Osteocyte (in vitro differentiated cells): ENCODE results near the gene RPTN. TPM values are rescaled to one million over a fixed set of nuclear protein-coding genes. Genes with fewer than 3 reads are reported as not detected.

Experiments
- DNase-seq: peaks from one replicate; pipeline ENCODE4 v3.0.0; 2021; ENCODE audit warnings: mixed read lengths; ENCODE audit not compliant: unreplicated experiment; ENCODE audit errors: extremely low spot score
- H3K27ac Mint-ChIP-seq: one replicate; pipeline ENCODE4 v1.8.0; 2021; ENCODE audit warnings: mild to moderate bottlenecking, mixed read lengths; ENCODE audit not compliant: unreplicated experiment
- H3K27me3 Mint-ChIP-seq: one replicate; pipeline ENCODE4 v1.8.0; 2021; ENCODE audit warnings: mixed read lengths; ENCODE audit not compliant: unreplicated experiment
- H3K36me3 Mint-ChIP-seq: one replicate; pipeline ENCODE4 v1.8.0; 2021; ENCODE audit warnings: mixed read lengths; ENCODE audit not compliant: unreplicated experiment
- H3K4me1 Mint-ChIP-seq: one replicate; pipeline ENCODE4 v1.8.0; 2021; ENCODE audit warnings: mixed read lengths; ENCODE audit not compliant: unreplicated experiment
- H3K4me3 Mint-ChIP-seq: one replicate; pipeline ENCODE4 v1.8.0; 2021; ENCODE audit warnings: mild to moderate bottlenecking, moderate library complexity, mixed read lengths; ENCODE audit not compliant: unreplicated experiment
- H3K9me3 Mint-ChIP-seq: one replicate; pipeline ENCODE4 v1.8.0; 2021; ENCODE audit warnings: mixed read lengths; ENCODE audit not compliant: unreplicated experiment
- total RNA-seq: library from RNA; stranded (reverse); gene quantifications from 2 replicates; pipeline ENCODE4 v1.2.1, GENCODE V29; 2021
- TF ChIP-seq, protein P1 (sequence below): fragments of 200-600 bp; sonication (generic); IDR thresholded peaks from 2 replicates; pipeline ENCODE4 v1.5.0; 2021; ENCODE audit warnings: antibody characterized with exemption, mild to moderate bottlenecking, moderate library complexity

Gene RPTN
- total RNA-seq, 1 donor from 2014 or later = not detected

DNA sequence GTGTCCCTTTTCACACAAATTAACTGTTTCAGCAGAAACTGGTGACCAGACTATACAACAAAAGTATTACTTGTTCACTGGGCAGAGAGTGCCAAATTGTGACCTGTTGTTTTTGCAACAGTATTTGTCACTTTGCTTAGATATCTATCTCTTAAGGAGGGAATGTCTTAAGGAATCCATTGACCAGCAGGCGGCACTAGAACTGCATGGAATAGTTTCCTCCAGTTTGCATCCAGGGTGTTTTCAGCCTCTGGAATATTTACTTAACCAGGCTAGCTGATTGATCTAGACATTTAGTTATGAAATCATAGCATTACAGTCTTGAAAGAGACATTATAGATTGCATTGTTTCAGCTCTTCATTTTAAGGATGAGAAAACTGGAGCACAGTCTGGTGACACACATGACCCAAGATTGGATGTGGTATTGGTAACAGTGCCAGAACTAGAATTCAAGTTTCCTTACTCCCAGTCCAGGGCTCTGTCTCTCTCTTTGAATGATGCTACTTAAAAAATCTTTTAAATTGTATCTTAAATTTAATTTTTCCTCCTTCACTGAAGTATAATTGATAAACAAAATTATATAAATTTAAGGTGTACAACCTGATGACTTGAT, 16.9 kb downstream of the RPTN start:
- no peaks in the 10 kb centered on the region for H3K4me1 Mint-ChIP-seq
- TF ChIP-seq, protein P1, sequence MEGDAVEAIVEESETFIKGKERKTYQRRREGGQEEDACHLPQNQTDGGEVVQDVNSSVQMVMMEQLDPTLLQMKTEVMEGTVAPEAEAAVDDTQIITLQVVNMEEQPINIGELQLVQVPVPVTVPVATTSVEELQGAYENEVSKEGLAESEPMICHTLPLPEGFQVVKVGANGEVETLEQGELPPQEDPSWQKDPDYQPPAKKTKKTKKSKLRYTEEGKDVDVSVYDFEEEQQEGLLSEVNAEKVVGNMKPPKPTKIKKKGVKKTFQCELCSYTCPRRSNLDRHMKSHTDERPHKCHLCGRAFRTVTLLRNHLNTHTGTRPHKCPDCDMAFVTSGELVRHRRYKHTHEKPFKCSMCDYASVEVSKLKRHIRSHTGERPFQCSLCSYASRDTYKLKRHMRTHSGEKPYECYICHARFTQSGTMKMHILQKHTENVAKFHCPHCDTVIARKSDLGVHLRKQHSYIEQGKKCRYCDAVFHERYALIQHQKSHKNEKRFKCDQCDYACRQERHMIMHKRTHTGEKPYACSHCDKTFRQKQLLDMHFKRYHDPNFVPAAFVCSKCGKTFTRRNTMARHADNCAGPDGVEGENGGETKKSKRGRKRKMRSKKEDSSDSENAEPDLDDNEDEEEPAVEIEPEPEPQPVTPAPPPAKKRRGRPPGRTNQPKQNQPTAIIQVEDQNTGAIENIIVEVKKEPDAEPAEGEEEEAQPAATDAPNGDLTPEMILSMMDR = peak; percentile 68
- H3K9me3 Mint-ChIP-seq = no peaks in the 10 kb centered on the region
- DNase-seq = no peak
- no peak overlapping the region for H3K27ac Mint-ChIP-seq
- peaks cover 6% of the 10 kb centered on the region for H3K27me3 Mint-ChIP-seq
- H3K4me3 Mint-ChIP-seq = no peak overlapping the region
- no peaks in the 10 kb centered on the region for H3K36me3 Mint-ChIP-seq

DNA sequence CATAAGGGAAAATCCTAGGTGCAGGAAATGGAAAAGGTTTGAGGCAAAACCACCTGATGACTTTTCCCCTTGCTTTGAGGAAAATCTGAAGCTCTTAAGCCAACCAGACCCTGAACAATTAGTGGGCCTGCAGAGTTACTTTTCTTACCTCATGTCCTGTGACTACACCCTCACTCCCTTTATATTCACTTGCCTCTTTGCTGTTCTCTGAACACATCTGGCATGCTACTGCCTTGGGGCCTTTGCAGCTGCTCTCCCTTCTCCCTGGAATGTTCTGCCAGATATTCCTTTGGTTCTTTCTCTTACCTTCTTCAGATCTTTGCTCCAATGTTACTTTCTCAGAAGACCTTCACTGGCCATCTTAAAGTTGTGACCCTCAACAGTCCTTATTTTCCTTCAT, 21.8 kb downstream of the RPTN start:
- Mint-ChIP-seq H3K27ac (no peak overlapping the region), H3K9me3 (no peaks in the 10 kb centered on the region), H3K27me3 (peaks cover 16% of the 10 kb centered on the region), H3K4me3 (no peak overlapping the region), H3K36me3 (no peaks in the 10 kb centered on the region), H3K4me1 (no peaks in the 10 kb centered on the region)
- no peak for DNase-seq
- TF ChIP-seq, protein P1 = no peak

DNA sequence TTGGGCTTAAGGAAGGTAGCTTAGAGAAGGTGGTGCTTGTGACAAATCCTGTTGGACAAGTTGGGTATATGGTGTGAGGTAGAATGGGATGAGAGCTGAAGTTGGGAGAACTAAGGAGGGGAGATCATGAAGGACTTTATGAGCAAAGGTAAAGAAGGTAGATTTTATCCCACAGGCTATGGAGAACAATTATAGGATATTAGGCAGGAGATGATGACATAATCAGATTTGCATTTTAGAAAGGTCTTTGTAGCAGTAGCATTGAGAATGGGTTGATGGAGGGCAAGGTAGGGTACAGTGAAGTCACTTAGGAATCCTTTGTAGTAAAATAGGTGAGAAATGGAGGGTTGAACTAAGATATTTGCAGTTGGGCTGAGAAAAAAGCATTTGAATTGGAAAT, 28.8 kb downstream of the RPTN start:
- DNase-seq = no peak
- no peaks in the 10 kb centered on the region for H3K4me1 Mint-ChIP-seq
- peaks cover 26% of the 10 kb centered on the region for H3K27me3 Mint-ChIP-seq
- TF ChIP-seq, protein P1 = no peak
- H3K4me3 Mint-ChIP-seq = no peak overlapping the region
- H3K36me3 Mint-ChIP-seq = no peaks in the 10 kb centered on the region
- H3K27ac Mint-ChIP-seq = no peak overlapping the region
- H3K9me3 Mint-ChIP-seq = no peaks in the 10 kb centered on the region

DNA sequence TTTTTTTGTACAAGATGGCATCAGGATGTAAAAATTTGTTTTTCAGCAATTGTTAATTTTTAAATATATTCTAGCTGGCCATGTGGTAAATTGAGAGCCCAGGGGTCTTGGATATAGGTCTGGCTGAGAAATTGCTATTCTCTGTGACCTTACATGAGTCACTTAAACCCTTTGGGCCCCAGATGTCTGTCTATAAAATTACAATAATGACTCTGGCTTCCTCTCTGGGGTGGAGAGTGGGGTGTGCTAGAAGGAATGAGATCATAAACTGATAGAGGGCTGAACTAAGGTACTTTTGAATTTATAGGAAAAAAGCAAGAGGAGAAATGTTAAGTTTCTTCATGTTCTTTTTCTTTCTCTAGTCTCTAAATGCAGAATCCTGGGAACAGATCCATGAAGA, 31.4 kb downstream of the RPTN start:
- TF ChIP-seq, protein P1 = no peak
- Mint-ChIP-seq H3K36me3 (no peaks in the 10 kb centered on the region), H3K27me3 (peaks cover 20% of the 10 kb centered on the region), H3K4me1 (no peaks in the 10 kb centered on the region), H3K27ac (no peak overlapping the region), H3K9me3 (no peaks in the 10 kb centered on the region), H3K4me3 (no peak overlapping the region)
- DNase-seq = no peak

DNA sequence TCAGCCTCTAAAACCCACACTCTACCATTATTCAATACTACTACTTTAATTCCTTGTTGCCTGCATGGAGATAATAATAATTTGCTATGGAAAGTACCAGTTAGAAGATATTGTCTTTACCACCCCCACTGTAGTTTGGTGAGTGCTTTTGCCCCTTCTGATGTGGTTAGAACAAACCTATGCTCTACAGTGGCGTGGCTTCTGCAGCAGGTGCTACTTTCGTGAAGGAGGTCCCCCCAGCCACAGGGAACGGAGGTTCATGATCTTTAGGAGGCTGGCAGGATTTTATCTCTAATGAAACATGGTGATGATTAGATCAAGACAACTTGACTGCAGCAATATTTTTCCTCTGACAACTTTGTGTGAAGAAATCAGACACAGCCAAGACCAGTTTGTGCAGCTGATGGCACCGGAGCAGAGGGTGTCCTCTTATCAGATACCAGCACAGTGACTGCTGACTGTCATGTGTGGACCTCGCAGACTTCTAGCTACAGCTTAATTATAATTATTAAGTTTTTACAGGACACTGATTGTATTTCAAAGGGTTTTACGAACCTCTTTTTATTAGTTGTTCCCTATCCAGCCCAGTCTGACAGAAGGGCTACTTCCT, 33.1 kb downstream of the RPTN start:
- Mint-ChIP-seq H3K27me3 (peaks cover 26% of the 10 kb centered on the region), H3K4me3 (no peak overlapping the region), H3K4me1 (no peaks in the 10 kb centered on the region), H3K36me3 (no peaks in the 10 kb centered on the region), H3K27ac (no peak overlapping the region), H3K9me3 (no peaks in the 10 kb centered on the region)
- TF ChIP-seq, protein P1 = no peak
- no peak for DNase-seq
